Measurements from ENCODE around the gene DYNC1I1.

DNA sequence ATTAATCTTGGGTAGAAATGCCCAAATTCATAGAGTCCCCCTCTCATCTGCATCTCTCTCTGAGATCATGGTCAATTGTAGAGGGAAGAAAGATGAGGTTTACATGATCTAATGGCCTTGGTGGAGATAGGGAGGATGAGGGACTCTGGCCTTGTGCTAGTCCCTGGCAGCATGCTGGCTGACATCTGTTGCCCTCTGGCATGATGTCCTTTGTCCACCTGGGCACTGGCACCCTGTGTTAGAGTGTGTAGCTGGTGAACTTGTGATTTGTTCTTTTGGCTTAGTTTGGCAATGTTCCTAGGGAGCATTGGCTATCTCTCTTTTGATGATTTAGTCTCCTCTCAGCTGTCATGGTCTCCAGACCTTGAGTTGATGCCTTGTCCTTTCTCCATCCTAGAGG is 103.2 kb downstream of the DYNC1I1 start:
- no peak for TF ChIP-seq EZH2phosphoT487 (IDR thresholded peaks at IDR 0.05)
- TF ChIP-seq, protein P1, sequence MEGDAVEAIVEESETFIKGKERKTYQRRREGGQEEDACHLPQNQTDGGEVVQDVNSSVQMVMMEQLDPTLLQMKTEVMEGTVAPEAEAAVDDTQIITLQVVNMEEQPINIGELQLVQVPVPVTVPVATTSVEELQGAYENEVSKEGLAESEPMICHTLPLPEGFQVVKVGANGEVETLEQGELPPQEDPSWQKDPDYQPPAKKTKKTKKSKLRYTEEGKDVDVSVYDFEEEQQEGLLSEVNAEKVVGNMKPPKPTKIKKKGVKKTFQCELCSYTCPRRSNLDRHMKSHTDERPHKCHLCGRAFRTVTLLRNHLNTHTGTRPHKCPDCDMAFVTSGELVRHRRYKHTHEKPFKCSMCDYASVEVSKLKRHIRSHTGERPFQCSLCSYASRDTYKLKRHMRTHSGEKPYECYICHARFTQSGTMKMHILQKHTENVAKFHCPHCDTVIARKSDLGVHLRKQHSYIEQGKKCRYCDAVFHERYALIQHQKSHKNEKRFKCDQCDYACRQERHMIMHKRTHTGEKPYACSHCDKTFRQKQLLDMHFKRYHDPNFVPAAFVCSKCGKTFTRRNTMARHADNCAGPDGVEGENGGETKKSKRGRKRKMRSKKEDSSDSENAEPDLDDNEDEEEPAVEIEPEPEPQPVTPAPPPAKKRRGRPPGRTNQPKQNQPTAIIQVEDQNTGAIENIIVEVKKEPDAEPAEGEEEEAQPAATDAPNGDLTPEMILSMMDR (IDR thresholded peaks at IDR 0.05) = no peak
